Thymus (tissue), 11 donors: ENCODE results near the gene NSD2. TPM values are rescaled to one million over a fixed set of nuclear protein-coding genes. Genes with fewer than 3 reads are reported as not detected.
"Not testable (repeated sequence)": the region's sequence is repeated elsewhere in the genome, so short reads cannot be mapped to it uniquely, and the experiment has no call there.

Source experiments
- DNase-seq, 9 donors: peaks; one replicate each; pipeline ENCODE4 v3.0.0-alpha.2; 2013; ENCODE audit warnings: low spot score in 9 of 9, low read depth in 6 of 9, missing footprints in 1 of 9
- H3K27ac ChIP-seq, 2 donors: one replicate each; pipeline ENCODE4 v1.5.1; 2013; ENCODE audit warnings: control low read depth in 1 of 2, low read depth in 1 of 2, low read length in 1 of 2, mild to moderate bottlenecking in 1 of 2, moderate library complexity in 1 of 2
- H3K27me3 ChIP-seq, 2 donors: one replicate each; pipeline ENCODE4 v1.5.1; 2013; ENCODE audit warnings: low read length in 1 of 2; ENCODE audit not compliant: control insufficient read depth in 2 of 2, insufficient read depth in 1 of 2
- H3K36me3 ChIP-seq, 2 donors: one replicate each; pipeline ENCODE4 v1.5.1; 2013; ENCODE audit warnings: low read length in 1 of 2, mild to moderate bottlenecking in 1 of 2, moderate library complexity in 1 of 2; ENCODE audit not compliant: control insufficient read depth in 2 of 2, insufficient read depth in 2 of 2
- H3K4me1 ChIP-seq, 2 donors: one replicate each; pipeline ENCODE4 v1.5.1; 2013; ENCODE audit warnings: low read length in 2 of 2; ENCODE audit not compliant: control insufficient read depth in 2 of 2, insufficient read depth in 2 of 2
- H3K4me3 ChIP-seq, 2 donors: one replicate each; pipeline ENCODE4 v1.5.1; 2013; ENCODE audit warnings: low read length in 2 of 2, control low read depth in 1 of 2, mild to moderate bottlenecking in 1 of 2
- H3K9me3 ChIP-seq, 2 donors: one replicate each; pipeline ENCODE4 v1.5.1; 2013; ENCODE audit warnings: low read length in 1 of 2, mild to moderate bottlenecking in 1 of 2; ENCODE audit not compliant: control insufficient read depth in 2 of 2, insufficient read depth in 1 of 2
- WGBS: extraction: QIAGEN DNeasy Blood & Tissue Kit; methylation state at CpG from one replicate; pipeline ENCODE4 v1.1.7; 2013; 5-methylcytosine and 5-hydroxymethylcytosine counted together
- polyA plus RNA-seq: library from polyadenylated mRNA; stranded (reverse); fragments of 200-250 nt; gene quantifications from one replicate; pipeline ENCODE4 v1.2.3, GENCODE V29; 2013
- total RNA-seq: library from RNA; stranded (reverse); fragments of 120-200 nt; gene quantifications from one replicate; pipeline ENCODE4 v1.2.4, GENCODE V29; 2013
- donor health status: healthy.

NSD2 gene
- total and polyA plus RNA-seq, 2 donors = 18.6 to 65.3 TPM

DNA sequence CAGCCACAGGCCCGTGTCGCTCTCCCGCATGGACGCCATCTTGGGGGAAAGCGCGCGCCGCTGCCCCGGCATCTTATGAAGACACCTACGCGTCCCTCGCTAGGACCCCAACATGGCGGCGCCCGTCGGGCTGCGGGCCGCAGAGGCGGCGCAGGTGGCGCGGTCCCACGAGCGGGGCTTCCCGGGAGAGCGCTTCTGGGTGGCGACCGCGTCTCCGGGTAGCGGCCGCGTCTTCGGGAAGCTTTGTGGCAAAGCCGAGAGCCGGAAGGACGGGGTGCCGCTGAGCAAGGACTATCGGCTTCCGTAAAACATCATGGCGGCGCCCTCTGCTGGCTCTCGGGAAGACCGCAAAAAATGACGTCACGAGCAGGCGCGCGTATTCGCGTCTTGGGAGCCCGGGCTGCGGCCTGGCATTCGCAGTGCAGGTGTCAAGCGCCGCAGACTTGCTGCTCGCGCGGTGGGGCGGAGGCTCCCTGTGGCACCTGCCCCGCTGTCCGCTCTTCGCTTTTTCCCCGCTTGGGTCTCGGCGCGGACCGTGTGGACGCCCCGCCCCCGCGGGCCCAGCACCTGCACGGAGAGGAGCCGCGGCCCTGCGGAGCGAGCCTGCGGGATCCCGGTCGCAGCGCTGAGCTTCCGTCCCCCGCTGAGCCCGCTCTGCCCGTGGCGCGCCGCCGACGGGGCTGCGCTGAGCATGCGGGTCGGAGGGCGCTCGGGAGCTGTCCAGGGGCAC, 137.9 kb downstream of the NSD2 start, which contains the start of gene NELFA:
Gene NELFA, minus strand, starts transcription at position 54 of the 730 bp plus-strand sequence. Its CDS starts 15 bp downstream, at position 39.
- peaks cover 11 to 16% of the 10 kb centered on the region in 2 donors for H3K4me1 ChIP-seq
- DNase-seq = peak; percentile 92 to 99 (median 96)
- peak within 1 kb of the TSS; percentile 98 to 99 for H3K27ac ChIP-seq
- peaks cover 6 to 13% of the 10 kb centered on the region in 2 donors for H3K36me3 ChIP-seq
- peaks cover 0 to 36% of the 10 kb centered on the region in 2 donors for H3K27me3 ChIP-seq
- H3K9me3 ChIP-seq = no peaks in the 10 kb centered on the region
- peak within 1 kb of the TSS; percentile 93 for H3K4me3 ChIP-seq
- under 1% methylated on average over 95 of the region's 95 CpGs for WGBS

DNA sequence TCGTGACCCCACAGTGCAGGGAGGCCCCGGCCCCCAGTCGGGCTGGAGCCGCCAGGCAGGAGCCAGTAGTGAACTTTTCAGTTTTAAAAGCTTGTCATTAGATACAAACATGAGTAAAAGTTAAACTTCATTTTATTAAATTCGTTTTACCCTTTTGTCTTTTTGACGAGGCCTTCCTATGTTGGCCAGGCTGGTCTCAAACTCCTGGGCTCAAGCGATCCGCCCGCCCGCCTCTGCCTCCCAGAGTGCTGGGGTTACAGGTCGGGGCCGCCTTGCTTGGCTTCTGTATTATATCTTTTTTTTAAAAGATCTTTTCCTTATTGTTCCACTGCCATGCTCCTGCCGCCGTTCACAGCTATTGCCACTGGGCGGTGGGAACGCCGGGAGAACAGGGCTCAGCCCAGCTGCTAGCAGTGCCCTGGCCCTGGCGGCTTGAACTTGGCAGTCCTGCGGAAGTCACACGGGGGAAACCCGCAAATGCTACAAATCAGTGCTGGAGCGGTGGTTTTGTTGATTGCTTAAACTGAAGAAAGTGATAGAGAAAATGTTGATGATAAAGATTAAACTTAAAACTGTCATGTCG, 138.5 kb downstream of the NSD2 start:
- Histone ChIP-seq H3K4me1 (peaks cover 11 to 16% of the 10 kb centered on the region in 2 donors), H3K36me3 (peaks cover 6 to 8% of the 10 kb centered on the region in 2 donors), H3K27me3 (peaks cover 0 to 39% of the 10 kb centered on the region in 2 donors), H3K9me3 (no peaks in the 10 kb centered on the region), H3K27ac (peak overlapping the region; percentile 98 to 99), H3K4me3 (peak overlapping the region; percentile 93)
- DNase-seq = peak in 4 of 9 donors; percentile 3 to 48 (median 24)
- 4% methylated on average over 23 of the region's 23 CpGs for WGBS

DNA sequence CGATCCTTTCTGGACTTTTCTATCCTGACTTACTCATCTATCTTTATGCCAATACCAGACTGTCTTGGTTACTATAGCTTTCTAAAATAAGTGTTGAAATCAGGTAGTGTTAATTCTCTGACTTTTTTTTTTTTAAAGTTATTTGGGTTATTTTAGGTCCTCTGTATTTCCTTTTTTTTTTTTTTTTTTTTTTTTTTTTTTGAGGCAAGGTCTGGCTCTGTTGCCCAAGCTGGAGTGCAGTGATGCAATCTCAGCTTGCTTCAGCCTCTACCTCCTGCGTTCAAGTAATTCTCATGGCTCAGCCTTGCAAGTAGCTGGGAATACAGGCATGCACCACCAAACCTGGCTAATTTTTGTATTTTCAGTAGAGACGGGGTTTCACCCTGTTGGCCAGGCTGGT, 140.4 kb downstream of the NSD2 start:
- H3K9me3 ChIP-seq = no peaks in the 10 kb centered on the region
- no peak overlapping the region for H3K27ac ChIP-seq
- DNase-seq = no peak
- 96% methylated on average over 3 of the region's 3 CpGs for WGBS
- H3K4me3 ChIP-seq = no peak overlapping the region
- H3K27me3 ChIP-seq = peaks cover 0 to 42% of the 10 kb centered on the region in 2 donors
- peaks cover 11 to 16% of the 10 kb centered on the region in 2 donors for H3K4me1 ChIP-seq
- H3K36me3 ChIP-seq = no peaks in the 10 kb centered on the region

DNA sequence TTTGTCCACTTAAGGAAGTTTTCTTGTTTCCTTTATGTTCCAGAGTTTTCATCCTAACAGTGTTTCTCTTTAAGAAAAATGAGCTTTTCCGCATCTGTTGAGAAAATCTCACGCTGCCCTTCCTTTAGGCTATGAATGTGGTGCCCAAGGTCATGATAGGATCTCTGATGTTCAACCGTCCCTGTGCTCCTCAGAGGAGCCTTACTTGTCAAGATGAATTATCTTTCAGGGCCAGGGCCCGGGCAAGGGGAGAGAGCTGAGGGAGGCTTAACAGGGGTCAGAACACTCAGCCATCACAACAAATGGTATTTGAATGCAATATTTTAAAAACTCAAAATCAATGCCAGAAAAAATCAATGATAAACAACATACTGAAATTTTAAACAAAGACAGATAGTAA, 143.8 kb downstream of the NSD2 start:
- H3K4me1 ChIP-seq = peaks cover 0 to 3% of the 10 kb centered on the region in 2 donors
- H3K36me3 ChIP-seq = no peaks in the 10 kb centered on the region
- 93% methylated on average over 4 of the region's 4 CpGs for WGBS
- no peak overlapping the region for H3K4me3 ChIP-seq
- H3K9me3 ChIP-seq = no peaks in the 10 kb centered on the region
- DNase-seq = no peak
- H3K27ac ChIP-seq = no peak overlapping the region
- peaks cover 0 to 59% of the 10 kb centered on the region in 2 donors for H3K27me3 ChIP-seq

DNA sequence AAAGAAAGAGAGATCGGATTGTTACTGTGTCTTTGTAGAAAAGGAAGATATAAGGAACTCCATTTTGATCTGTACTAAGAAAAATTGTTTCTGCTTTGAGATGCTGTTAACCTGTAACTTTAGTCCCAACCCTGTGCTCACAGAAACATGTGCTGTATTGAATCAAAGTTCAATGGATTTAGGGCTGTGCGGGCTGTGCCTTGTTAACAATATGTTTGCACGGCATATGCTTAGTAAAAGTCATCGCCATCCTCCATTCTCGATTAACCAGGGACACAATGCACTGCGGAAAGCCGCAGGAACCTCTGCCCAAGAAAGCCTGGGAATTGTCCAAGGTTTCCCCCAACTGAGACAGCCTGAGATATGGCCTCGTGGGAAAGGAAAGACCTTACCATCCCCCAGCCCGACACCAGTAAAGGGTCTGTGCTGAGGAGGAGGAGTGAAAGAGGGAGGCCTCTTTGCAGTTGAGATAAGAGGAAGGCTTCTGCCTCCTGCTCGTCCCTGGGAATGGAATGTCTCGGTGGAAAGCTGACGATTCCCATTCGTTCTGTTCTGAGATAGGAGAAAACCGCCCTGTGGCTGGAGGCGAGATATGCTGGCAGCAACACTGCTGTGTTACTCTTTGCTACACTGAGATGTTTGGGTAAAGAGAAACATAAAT, 150.3 kb downstream of the NSD2 start:
- not testable (repeated sequence) for H3K36me3 ChIP-seq, H3K4me3 ChIP-seq, H3K9me3 ChIP-seq, DNase-seq, H3K4me1 ChIP-seq, H3K27ac ChIP-seq
- peaks cover 0 to 62% of the 10 kb centered on the region in 2 donors for H3K27me3 ChIP-seq
- 25% methylated on average over 15 of the region's 15 CpGs for WGBS

DNA sequence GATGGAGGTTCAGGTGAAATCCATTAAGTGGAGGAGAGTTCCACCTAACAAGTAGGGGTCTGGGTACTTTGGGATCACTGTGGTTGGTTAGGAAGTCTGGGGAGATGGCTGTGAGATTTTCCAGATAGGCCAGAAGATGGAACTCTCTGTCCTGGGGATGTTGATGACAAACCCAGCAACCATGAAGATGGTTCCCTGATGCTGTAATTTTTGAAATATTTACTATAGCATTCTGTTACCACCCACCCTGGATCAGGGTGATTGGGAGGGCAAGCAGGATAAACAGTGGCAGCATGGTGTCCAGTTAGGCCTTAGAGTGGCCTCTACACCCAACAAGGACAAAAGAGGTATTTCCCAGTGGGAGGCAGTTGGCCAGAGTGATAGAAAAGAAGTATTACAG, 153.5 kb downstream of the NSD2 start:
- Histone ChIP-seq H3K9me3 (peaks cover 2 to 8% of the 10 kb centered on the region in 2 donors), H3K27ac (no peak overlapping the region), H3K4me3 (no peak overlapping the region), H3K27me3 (peaks cover 0 to 44% of the 10 kb centered on the region in 2 donors), H3K36me3 (no peaks in the 10 kb centered on the region), H3K4me1 (no peaks in the 10 kb centered on the region)
- DNase-seq = no peak

DNA sequence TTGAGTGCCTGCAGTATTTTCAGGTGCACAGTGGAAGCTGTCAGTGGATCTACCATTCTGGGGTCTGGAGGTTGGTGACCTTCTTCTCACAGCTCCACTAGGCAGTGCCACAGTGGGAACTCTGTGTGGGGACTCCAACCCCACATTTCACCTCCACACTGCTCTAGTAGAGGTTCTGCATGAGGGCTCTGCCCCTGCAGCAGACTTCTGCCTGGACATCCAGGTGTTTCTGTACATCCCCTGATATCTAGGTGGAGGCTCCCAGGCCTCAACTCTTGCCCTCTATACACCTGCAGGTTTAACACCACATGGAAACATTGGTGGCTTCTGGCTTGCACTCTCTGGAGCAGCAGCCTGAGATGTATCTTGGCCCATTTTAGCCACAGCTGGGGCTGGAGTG, 154.6 kb downstream of the NSD2 start:
- DNase-seq = no peak
- Histone ChIP-seq H3K27ac (no peak overlapping the region), H3K9me3 (peaks cover 2 to 8% of the 10 kb centered on the region in 2 donors), H3K27me3 (peaks cover 0 to 35% of the 10 kb centered on the region in 2 donors), H3K4me3 (no peak overlapping the region), H3K4me1 (no peaks in the 10 kb centered on the region), H3K36me3 (no peaks in the 10 kb centered on the region)

DNA sequence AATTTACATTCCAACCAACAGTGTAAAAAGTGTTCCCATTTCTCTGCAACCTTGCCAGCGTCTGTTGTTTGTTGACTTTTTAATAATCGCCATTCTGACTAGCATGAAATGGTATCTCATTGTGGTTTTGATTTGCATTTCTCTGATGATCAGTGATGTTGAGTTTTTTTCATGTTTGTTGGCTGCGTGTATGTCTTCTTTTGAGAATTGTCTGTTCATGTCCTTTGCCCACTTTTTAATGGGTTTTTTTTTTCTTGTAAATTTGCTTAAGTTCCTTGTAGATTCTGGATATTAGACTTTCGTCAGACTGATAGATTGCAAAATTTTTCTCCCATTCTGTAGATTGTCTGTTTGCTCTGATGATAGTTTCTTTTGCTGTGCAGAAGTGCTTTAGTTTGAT, 155.9 kb downstream of the NSD2 start:
- H3K4me3 ChIP-seq, H3K4me1 ChIP-seq, H3K36me3 ChIP-seq, DNase-seq, H3K27ac ChIP-seq, H3K9me3 ChIP-seq: not testable (repeated sequence)
- peaks cover 0 to 22% of the 10 kb centered on the region in 2 donors for H3K27me3 ChIP-seq
- 91% methylated on average over 4 of the region's 4 CpGs for WGBS

DNA sequence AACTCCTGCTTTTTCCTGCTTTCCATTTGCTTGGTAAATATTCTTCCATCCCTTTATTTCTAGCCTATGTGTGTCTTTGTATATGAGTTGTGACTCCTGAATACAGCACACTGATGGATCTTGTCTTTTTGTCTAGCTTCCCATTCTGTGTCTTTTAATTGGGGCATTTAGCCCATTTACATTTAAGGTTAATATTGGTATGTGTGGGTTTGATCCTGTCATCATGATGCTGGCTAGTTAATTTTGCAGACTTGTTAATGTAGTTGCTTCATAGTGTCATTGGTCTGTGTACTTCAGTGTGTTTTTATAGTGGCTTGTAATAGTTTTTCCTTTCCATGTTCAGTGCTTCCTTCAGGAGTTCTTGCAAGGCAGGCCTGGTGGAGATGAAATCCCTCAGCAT, 160.0 kb downstream of the NSD2 start:
- not testable (repeated sequence) for DNase-seq, H3K4me1 ChIP-seq, H3K9me3 ChIP-seq, H3K36me3 ChIP-seq, H3K4me3 ChIP-seq, H3K27ac ChIP-seq
- H3K27me3 ChIP-seq = peaks cover 0 to 24% of the 10 kb centered on the region in 2 donors
